Erythroblast (primary cell): ENCODE measurements around the gene TAS2R43.

Experiments used
- GATA1 ChIP-seq: IDR thresholded peaks from 2 replicates; pipeline ENCODE4 v1.6.1; 2011; ENCODE audit warnings: low read depth, mild to moderate bottlenecking, control low read depth, low read length, moderate library complexity
- POLR2A ChIP-seq: IDR thresholded peaks from 2 replicates; pipeline ENCODE4 v1.6.1; 2011; ENCODE audit warnings: mild to moderate bottlenecking, low read length

- TF ChIP-seq POLR2A (no peak), GATA1 (no peak)
Observed at GRCh38 chr12:11085419-11085818, 6.7 kb downstream of the TAS2R43 start.
